Esophagus muscularis mucosa (tissue), 3 donors: Measurements from ENCODE around the gene RAB20.

Experiments
- CTCF ChIP-seq, 3 experiments: fragments of 200-600 bp in 2 of 3; fragments of 450-650 bp in 1 of 3; sonication (generic) in 2 of 3; IDR thresholded peaks; one replicate each; pipeline ENCODE4 v1.5.1; 2017 to 2019; ENCODE audit warnings: antibody characterized with exemption in 3 of 3, mild to moderate bottlenecking in 2 of 3, moderate library complexity in 1 of 3
- POLR2A ChIP-seq: fragments of 450-650 bp; IDR thresholded peaks from one replicate; pipeline ENCODE4 v1.6.1; 2017; ENCODE audit warnings: antibody characterized with exemption, moderate library complexity, mild to moderate bottlenecking, low read depth

GRCh38 chr13:110559429-110559943 lies 2.0 kb downstream of the RAB20 start:
- TF ChIP-seq CTCF (IDR thresholded peaks at IDR 0.05) (no peak), POLR2A (no peak)
